Heart right ventricle (tissue), 16 donors: Measurements from ENCODE around the gene WDR47. TPM values are rescaled to one million over a fixed set of nuclear protein-coding genes. Genes with fewer than 3 reads are reported as not detected.

Experiments
- ATAC-seq, 8 donors: fragments of 200-7000 bp; cut with Tn5 transposase; one replicate each; pipeline ENCODE4 v1.9.1; 2020; ENCODE audit warnings: mild to moderate bottlenecking in 8 of 8, moderate library complexity in 8 of 8, moderate number of reproducible peaks in 1 of 8
- DNase-seq, 2 donors: peaks; one replicate each; pipeline ENCODE4 v3.0.0-alpha.2; 2020
- H3K27ac ChIP-seq, 10 donors: fragments of 200-600 bp; sonication (generic) in 2 of 10; one replicate each; pipeline versions ENCODE4 v1.5.0 to v1.8.0; 2020 to 2022; ENCODE audit warnings: mild to moderate bottlenecking in 3 of 10
- H3K27me3 ChIP-seq, 7 donors: fragments of 200-600 bp; one replicate each; pipeline ENCODE4 v1.8.0; 2021 to 2022; ENCODE audit warnings: mild to moderate bottlenecking in 2 of 7
- H3K36me3 ChIP-seq, 9 donors: fragments of 200-600 bp; sonication (generic) in 1 of 9; one replicate each; pipeline versions ENCODE4 v1.5.0 to v1.8.0; 2020 to 2022; ENCODE audit warnings: mild to moderate bottlenecking in 2 of 9
- H3K4me1 ChIP-seq, 9 donors: fragments of 200-600 bp; sonication (generic) in 1 of 9; one replicate each; pipeline versions ENCODE4 v1.5.0 to v1.8.0; 2020 to 2022; ENCODE audit warnings: mild to moderate bottlenecking in 4 of 9
- H3K4me3 ChIP-seq, 10 donors: fragments of 200-600 bp; sonication (generic) in 2 of 10; one replicate each; pipeline versions ENCODE4 v1.5.0 to v1.8.0; 2020 to 2022; ENCODE audit warnings: mild to moderate bottlenecking in 7 of 10, moderate library complexity in 2 of 10
- H3K9me3 ChIP-seq, 11 donors: fragments of 200-600 bp in 10 of 11; sonication (generic) in 2 of 11; one replicate each; pipeline versions ENCODE4 v1.5.0 to v1.8.0; 2013 to 2022; ENCODE audit warnings: mild to moderate bottlenecking in 2 of 11, control low read depth in 1 of 11, moderate library complexity in 1 of 11
- WGBS, 2 donors: extraction: QIAGEN DNeasy Blood & Tissue Kit; methylation state at CpG; one replicate each; pipeline ENCODE4 v1.1.7; 2013; ENCODE audit warnings: inconsistent platforms in 1 of 2; 5-methylcytosine and 5-hydroxymethylcytosine counted together
- intact Hi-C, 10 donors: fragments of 100-400 bp; cut with DNase I; formaldehyde crosslinking; loops; one replicate each; pipeline versions ENCODE4 v1.11.1 to v1.14.2; 2022
- polyA plus RNA-seq, 2 donors: library from polyadenylated mRNA; stranded (reverse); fragments of 200-250 nt; gene quantifications; one replicate each; pipeline ENCODE4 v1.2.3, GENCODE V29; 2013
- total RNA-seq, 10 donors: library from RNA; stranded (reverse); fragmentation: NEBNext Ultra II Directional in 3 of 10; extraction: Animal tissue kit (Norgen Biotek cat#: 25700) in 3 of 10; gene quantifications; one replicate each; pipeline versions ENCODE4 v1.2.1 to v1.2.4, GENCODE V29; 2021 to 2023
- TF ChIP-seq, protein P1 (sequence below), 9 donors: fragments of 200-600 bp; sonication (generic) in 2 of 9; IDR thresholded peaks; one replicate each; pipeline versions ENCODE4 v1.5.0 to v1.8.0; 2021 to 2022; ENCODE audit warnings: antibody characterized with exemption in 9 of 9, mild to moderate bottlenecking in 5 of 9, moderate library complexity in 1 of 9
- donor health status: Arrhythmogenic right ventricular cardiomyopathy.
- donor health status: ischemic (EF 13 %, LVEDD 7.1; RV severe dilation, severe dysfunction).
- donor health status: healthy with polysubstance abuse.
- donor health status: DM: no; HTN: yes; CAD: no.
- donor health status: DM: no; HTN: no; CAD: no.
- donor health status: ischemic (EF 25% LVEDD 6.9; RV normal size, moderate dysfunction).
- donor health status: ischemic (EF 25% LVEDD 5.7; RV mildly dilated, moderate dysfunction).
- donor health status: healthy.
- donor health status: DM: yes; HTN: yes; CAD: no.
- donor health status: Ischemic cardiomyopathy.
- donor health status: ischemic (EF 35%, LVEDD 5.7; RV mildly dilated, moderate dysfunction).
- donor health status: nonischemic (EF 11% LVEDD 7.7; RV severe dilation, severe dysfunction).
- donor health status: DM: yes; HTN: yes; CAD: no.
- donor health status: PGD.
- donor health status: ischemic (EF 29% LVEDD 5.4; RV normal size, mild dysfunction).
- donor health status: nonischemic (EF 23%, LVEDD 6.1; RV moderate dilation, normal function).

The WDR47 gene
- total and polyA plus RNA-seq, 12 donors = 3.5 to 20.6 (median 14.0) TPM

DNA sequence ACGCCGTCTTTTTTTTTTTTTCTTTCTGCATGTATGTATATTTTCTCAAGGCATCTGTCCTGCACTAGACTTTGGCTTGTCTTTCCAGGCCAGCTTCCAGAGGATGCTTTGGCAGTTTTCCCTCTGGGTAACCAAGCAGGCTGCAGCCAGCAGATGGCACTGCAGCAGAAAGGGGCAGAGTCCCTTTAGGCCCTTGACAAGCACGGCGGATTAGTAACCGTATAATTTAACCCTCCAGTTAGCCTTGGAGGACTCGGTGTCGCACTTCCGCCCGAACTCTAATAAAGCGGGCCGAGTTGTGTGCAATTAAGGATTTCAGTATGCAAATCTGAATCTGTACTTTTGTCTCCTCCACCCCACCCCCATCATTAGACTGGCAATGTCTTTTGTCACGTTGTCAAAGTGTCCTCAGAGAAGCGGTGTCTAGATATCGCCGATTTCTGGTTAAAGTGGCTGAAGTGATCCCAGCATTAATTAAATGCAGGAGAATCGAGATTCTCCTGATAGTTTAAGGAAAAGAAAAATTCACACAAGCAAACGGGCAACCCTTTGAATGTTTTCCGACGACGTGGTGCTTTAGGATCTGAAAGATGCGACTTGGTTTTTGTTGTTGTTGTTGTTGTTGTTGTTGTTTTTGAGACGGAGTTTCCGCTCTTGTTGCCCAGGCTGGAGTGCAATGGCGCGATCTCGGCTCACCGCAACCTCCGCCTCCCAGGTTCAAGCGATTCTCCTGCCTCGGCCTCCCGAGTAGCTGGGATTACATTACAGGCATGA is 47.5 kb upstream of the WDR47 start:
- 46 to 73% methylated on average over 31 of the region's 31 CpGs for WGBS, 2 donors
- DNase-seq = peak; percentile 64 to 69
- H3K4me1 ChIP-seq = peaks cover 6 to 48% (median 31%) of the 10 kb centered on the region in 9 donors
- no peaks in the 10 kb centered on the region for H3K9me3 ChIP-seq
- ATAC-seq = peak in 6 of 8 donors; percentile 24 to 55 (median 36)
- H3K36me3 ChIP-seq = peaks cover 0 to 20% (median 5%) of the 10 kb centered on the region in 9 donors
- no peaks in the 10 kb centered on the region for H3K27me3 ChIP-seq
- intact Hi-C loops = loop anchor here in 4 of 10 donors (1.0 to 10.0 kb wide), 5 partner anchors 11 to 305 kb away; partner anchors contain the start of genes WDR47 (in 3 of the 4), SORT1 (in 1 of the 4) and TAF13 (in 1 of the 4)
- TF ChIP-seq, protein P1, sequence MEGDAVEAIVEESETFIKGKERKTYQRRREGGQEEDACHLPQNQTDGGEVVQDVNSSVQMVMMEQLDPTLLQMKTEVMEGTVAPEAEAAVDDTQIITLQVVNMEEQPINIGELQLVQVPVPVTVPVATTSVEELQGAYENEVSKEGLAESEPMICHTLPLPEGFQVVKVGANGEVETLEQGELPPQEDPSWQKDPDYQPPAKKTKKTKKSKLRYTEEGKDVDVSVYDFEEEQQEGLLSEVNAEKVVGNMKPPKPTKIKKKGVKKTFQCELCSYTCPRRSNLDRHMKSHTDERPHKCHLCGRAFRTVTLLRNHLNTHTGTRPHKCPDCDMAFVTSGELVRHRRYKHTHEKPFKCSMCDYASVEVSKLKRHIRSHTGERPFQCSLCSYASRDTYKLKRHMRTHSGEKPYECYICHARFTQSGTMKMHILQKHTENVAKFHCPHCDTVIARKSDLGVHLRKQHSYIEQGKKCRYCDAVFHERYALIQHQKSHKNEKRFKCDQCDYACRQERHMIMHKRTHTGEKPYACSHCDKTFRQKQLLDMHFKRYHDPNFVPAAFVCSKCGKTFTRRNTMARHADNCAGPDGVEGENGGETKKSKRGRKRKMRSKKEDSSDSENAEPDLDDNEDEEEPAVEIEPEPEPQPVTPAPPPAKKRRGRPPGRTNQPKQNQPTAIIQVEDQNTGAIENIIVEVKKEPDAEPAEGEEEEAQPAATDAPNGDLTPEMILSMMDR (IDR thresholded peaks at IDR 0.05) = peak in 7 of 9 donors; percentile 33 to 66 (median 55)
- H3K27ac ChIP-seq = peak overlapping the region in 9 of 10 donors; percentile 26 to 100 (median 98)
- H3K4me3 ChIP-seq = peak overlapping the region in 9 of 10 donors; percentile 68 to 89 (median 81)

DNA sequence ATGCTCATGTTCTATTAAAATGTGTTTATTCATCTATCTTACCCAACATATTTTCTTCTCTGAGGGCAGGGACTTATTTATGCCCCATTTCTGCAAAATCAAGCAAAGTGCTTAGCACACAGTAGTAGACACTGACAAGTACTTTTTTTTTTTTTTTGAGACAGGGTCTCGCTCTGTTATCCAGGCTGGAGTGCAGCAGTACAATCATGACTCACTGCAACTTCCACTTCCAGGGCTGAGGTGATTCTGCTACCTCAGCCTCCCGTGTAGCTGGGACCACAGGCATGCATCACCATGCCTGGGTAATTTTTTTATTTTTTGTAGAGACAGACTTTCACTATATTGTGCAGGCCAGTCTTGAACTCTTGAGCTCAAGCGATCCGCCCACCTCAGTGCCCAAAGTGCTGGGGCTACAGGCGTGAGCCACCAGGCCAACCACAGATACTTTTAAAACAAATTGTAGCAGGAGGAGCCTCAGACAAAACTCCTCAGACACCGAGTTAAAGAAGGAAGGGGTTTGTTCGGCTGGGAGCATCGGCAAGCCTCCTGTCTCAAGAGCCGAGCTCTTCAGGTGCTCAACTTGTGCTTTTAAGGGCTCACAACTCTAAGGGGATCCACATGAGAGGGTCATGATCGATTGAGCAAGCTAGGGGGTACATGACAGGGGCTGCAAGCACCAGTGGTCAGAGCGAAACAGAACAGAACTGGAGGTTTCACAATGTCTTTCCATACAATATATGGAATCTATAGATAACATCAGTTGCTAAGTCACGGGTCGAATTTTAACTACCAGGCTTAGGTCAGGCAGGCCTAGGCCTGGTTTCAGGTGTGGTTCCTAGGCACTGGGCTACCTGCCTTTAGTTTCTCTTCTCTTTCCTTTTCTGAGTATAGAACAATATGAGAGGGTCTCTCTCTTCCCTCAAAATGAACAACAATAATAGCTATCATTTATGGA is 42.9 kb upstream of the WDR47 start:
- no peak for ATAC-seq
- Histone ChIP-seq H3K4me1 (peaks cover 0 to 21% (median 10%) of the 10 kb centered on the region in 9 donors), H3K36me3 (no peaks in the 10 kb centered on the region), H3K4me3 (no peak overlapping the region), H3K27me3 (no peaks in the 10 kb centered on the region), H3K27ac (no peak overlapping the region), H3K9me3 (no peaks in the 10 kb centered on the region)
- TF ChIP-seq, protein P1 (IDR thresholded peaks at IDR 0.05) = no peak
- intact Hi-C loops = no loop called here
- 87 to 90% methylated on average over 13 of the region's 13 CpGs for WGBS, 2 donors
- no peak for DNase-seq

DNA sequence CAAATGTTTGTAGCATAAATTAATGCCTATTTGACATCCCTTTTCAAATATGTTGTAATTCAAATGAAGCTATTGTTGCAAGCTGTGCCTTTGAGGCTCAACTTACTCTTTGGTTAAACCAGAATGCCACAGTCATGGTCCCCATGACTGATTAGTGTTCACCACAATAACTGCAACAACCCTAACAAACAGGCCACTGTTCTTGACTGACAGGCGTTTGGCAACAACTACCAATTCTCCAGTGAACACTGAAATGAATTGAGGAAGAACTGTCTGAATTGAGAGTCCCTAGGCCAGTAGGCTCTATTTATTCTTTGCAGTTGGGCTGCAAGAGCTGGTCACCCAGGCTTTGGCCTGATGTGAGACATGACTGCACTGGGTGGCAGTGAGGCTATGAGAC is 42.0 kb upstream of the WDR47 start:
- TF ChIP-seq, protein P1 (IDR thresholded peaks at IDR 0.05) = no peak
- H3K9me3 ChIP-seq = no peaks in the 10 kb centered on the region
- DNase-seq (no peak), ATAC-seq (no peak)
- intact Hi-C loops = no loop called here
- peaks cover 2 to 17% (median 5%) of the 10 kb centered on the region in 9 donors for H3K4me1 ChIP-seq
- H3K27ac ChIP-seq = no peak overlapping the region
- no peaks in the 10 kb centered on the region for H3K36me3 ChIP-seq
- 64 to 73% methylated on average over 1 of the region's 1 CpG for WGBS, 2 donors
- H3K4me3 ChIP-seq = no peak overlapping the region
- H3K27me3 ChIP-seq = no peaks in the 10 kb centered on the region

DNA sequence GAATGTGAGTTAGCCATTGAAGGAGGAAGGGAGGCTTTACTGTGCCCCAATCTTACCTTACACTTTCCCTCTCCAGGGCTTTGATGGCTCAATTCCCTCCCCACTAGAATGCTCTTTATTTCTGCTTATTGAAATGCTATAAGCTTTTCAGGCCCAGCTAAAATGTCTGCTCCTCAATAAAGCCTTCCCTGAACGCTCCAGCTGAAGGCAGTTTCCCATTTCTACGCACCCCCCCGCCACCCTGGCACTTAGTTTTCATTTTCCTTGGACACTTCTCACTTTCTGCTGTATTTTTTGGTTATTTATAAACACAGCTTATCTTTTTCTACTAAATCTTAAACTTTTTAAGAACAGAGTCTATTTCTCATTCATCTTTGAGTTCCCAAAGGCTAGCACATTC is 41.6 kb upstream of the WDR47 start:
- WGBS, 2 donors = 92 to 96% methylated on average over 3 of the region's 3 CpGs
- H3K9me3 ChIP-seq = no peaks in the 10 kb centered on the region
- H3K36me3 ChIP-seq = no peaks in the 10 kb centered on the region
- no peak overlapping the region for H3K27ac ChIP-seq
- intact Hi-C loops = no loop called here
- peaks cover 0 to 15% (median 5%) of the 10 kb centered on the region in 9 donors for H3K4me1 ChIP-seq
- DNase-seq (no peak), ATAC-seq (no peak)
- TF ChIP-seq, protein P1 (IDR thresholded peaks at IDR 0.05) = no peak
- H3K4me3 ChIP-seq = no peak overlapping the region
- no peaks in the 10 kb centered on the region for H3K27me3 ChIP-seq
